Astrocyte of the cerebellum (primary cell): ENCODE data around the gene LRRC3C.

Source experiments
- DNase-seq: peaks from one replicate; pipeline ENCODE4 v3.0.0-alpha.2; 2011; ENCODE audit warnings: low read depth
- H3K4me3 ChIP-seq: 2 replicates; pipeline ENCODE4 v1.5.1; 2011; ENCODE audit warnings: mild to moderate bottlenecking, low read depth, low read length, moderate library complexity
- in situ Hi-C: cut with HindIII; loops from 2 replicates; pipeline ENCODE4 v1.10.0; 2017; ENCODE audit warnings: low sequenced_read_pairs
- TF ChIP-seq, protein P1 (sequence below): IDR thresholded peaks from 2 replicates; pipeline ENCODE4 v1.5.1; 2012; ENCODE audit warnings: low read length, low read depth, moderate library complexity, mild to moderate bottlenecking; ENCODE audit errors: missing control alignments

Gene LRRC3C

DNA sequence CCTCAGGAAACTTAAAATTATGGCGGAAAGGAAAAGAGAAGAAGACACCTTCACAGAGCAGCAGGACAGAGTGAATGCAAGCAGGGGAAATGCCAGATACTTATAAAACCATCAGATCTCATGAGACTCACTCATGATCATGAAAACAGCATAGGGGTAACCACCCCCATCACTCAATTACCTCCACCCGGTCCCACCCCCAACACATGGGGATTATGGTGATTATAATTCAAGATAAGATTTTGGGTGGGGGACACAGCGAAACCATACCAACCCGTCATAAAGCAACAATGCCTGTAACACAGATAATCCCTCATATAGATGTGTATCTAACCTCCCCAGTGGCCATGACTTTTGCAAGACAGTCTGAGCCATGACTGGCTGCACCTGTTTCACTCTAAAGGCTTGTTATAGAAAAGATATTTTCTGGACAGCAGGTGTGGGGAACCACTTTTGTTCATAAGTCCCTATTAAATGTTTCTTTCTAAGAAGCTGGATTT is 28.2 kb downstream of the LRRC3C start:
- DNase-seq: no peak
- in situ Hi-C loops: no loop called here
- no peak overlapping the region for H3K4me3 ChIP-seq
- TF ChIP-seq, protein P1, sequence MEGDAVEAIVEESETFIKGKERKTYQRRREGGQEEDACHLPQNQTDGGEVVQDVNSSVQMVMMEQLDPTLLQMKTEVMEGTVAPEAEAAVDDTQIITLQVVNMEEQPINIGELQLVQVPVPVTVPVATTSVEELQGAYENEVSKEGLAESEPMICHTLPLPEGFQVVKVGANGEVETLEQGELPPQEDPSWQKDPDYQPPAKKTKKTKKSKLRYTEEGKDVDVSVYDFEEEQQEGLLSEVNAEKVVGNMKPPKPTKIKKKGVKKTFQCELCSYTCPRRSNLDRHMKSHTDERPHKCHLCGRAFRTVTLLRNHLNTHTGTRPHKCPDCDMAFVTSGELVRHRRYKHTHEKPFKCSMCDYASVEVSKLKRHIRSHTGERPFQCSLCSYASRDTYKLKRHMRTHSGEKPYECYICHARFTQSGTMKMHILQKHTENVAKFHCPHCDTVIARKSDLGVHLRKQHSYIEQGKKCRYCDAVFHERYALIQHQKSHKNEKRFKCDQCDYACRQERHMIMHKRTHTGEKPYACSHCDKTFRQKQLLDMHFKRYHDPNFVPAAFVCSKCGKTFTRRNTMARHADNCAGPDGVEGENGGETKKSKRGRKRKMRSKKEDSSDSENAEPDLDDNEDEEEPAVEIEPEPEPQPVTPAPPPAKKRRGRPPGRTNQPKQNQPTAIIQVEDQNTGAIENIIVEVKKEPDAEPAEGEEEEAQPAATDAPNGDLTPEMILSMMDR: no peak

DNA sequence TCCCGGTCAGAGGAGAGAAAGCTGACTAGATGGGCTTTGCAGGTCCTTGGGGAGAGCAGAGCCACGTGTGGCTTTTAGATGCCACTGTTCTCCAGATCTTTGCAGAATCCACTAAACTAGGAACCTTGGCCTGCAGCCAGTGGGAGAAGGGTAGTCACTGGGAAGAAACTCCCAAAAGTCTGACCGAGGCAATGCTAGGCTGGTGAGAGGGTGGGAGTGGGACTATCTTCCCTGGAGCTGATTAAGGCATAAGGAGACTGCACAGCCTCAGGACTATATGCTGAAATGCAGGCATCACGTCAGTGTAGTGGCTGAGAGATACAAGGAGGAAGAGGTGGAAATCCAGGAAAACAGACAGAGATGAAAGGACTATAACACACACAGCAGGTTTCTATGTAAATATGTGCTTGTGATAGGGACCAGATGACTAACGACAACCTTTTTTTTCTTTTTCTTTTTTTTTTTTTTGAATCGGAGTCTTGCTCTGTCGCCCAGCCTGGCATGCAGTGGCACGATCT is 33.1 kb downstream of the LRRC3C start:
- no peak overlapping the region for H3K4me3 ChIP-seq
- DNase-seq: no peak
- in situ Hi-C loops: no loop called here
- TF ChIP-seq, protein P1: no peak

DNA sequence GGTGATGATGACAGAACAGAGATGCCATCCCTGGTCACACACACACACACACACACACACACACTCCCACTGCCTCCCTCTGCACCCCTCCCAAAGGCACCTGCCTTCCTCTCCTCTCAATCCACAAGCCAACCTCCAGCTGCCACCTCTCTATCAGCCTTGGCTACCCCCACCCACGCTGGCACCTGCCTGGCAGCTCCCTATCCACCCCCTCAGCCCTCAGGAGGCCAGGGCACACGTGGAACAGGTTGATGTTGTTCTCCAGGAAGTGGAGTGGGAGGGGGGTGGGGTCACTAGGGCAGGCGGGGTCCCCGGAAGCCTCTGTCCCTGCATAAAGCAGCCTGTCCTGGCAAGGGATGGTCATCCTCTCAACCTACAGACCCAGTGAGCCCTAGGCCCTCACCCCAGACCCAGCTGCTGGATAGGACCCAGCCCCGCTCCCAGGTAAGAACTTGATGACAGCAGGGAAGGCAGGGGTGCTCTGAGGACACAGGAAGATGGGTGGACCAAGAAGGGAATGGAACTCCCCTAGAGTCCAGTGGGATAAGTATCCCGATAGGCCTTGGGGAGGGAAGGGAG is 35.2 kb downstream of the LRRC3C start, which contains the start of gene GSDMA:
Gene GSDMA, plus strand, starts transcription at position 363 of the 579 bp plus-strand sequence. CDS start 2,684 bp downstream, outside the sequence.
- DNase-seq: no peak
- H3K4me3 ChIP-seq: no peak within 1 kb of the TSS
- TF ChIP-seq, protein P1: no peak
- in situ Hi-C loops: no loop called here

DNA sequence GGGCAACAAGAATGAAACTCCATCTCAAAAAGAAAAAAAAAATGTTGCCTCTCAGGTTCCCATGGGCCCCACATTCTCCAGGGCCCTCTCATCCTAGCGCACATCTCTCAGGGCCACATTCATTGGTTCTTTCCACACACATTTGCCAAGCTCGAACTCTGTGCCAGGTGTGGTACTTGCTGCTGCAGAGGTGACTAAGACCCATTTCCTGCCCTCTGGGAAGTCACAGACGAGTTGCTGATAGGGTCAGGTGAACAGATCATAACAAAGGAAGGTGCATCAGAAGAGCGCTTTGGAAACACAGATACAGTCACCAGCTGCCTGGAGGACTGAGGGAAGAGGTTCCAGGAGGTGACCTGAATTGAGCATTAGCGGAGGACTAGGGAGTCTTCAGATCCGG is 36.3 kb downstream of the LRRC3C start:
- H3K4me3 ChIP-seq: no peak overlapping the region
- TF ChIP-seq, protein P1: no peak
- in situ Hi-C loops: no loop called here
- no peak for DNase-seq

DNA sequence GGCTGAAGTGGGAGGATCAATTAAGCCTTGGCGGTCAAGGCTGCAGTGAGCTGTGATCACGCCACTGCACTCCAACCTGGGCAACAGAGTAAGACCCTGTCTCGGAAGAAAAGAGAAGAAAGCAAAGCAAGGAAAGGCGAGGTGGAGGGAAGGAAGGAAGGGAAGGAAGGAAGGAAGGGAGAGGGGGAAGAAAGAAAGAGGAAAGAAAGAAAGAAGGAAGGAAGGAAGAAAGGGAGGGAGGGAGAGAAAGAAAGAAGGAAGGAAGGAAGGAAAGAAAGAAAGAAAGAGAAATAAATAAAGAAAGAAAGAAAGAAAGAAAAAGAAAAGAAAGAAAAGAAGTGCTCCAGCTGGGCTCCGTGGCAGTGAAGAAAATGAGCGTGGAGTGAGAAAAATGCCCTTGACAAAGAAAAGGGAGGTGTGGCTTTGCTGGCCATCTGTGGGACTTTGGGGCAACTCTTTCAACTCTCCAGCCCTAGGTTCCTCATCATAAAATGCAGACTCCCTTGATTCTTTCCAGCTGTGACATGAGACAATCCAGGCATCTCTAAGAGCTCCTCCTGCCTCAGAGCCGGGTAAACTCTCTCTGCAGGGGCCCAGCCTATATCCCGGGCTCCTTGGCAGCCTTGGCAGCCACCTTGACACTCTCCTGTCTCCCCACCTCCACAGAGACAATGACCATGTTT is 37.6 kb downstream of the LRRC3C start:
- TF ChIP-seq, protein P1: no peak
- in situ Hi-C loops: no loop called here
- DNase-seq: no peak
- H3K4me3 ChIP-seq: no peak overlapping the region

DNA sequence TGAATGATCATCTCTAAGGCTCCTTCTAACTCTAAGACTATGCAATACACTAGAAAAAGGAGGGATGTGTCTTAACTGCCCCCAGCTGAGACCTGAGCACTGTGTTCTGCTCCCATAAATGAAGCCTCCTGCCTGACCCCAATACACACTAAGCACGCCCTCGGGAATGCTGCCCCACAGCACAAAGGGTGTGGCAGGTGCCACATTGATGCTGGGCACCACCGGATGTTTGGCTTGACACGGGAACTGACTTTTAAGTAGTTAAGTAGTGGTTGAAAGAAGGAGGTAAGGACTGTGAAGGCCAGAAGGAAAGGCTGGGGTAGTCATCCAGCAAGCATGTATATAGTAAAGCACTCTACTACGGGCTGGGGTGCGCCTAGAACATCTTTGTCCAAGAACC is 39.2 kb downstream of the LRRC3C start:
- TF ChIP-seq, protein P1: no peak
- in situ Hi-C loops: no loop called here
- no peak for DNase-seq
- no peak overlapping the region for H3K4me3 ChIP-seq
